Fibroblast of villous mesenchyme (primary cell): ENCODE results near the gene C18orf54. TPM values are rescaled to one million over a fixed set of nuclear protein-coding genes. Genes with fewer than 3 reads are reported as not detected.
A peak's percentile ranks its signal among the peaks of the same experiment; 100 is the strongest.

Source experiments
- DNase-seq: peaks from one replicate; pipeline ENCODE4 v3.0.0-alpha.2; 2010; ENCODE audit warnings: low read depth
- H3K4me3 ChIP-seq: 2 replicates; pipeline ENCODE4 v1.5.1; 2011; ENCODE audit warnings: low read depth, mild to moderate bottlenecking, low read length
- CTCF ChIP-seq: IDR thresholded peaks from 2 replicates; pipeline ENCODE4 v1.5.1; 2012; ENCODE audit warnings: low read depth, mild to moderate bottlenecking, low read length; ENCODE audit not compliant: insufficient read depth
- total RNA-seq: library from RNA; depleted of rRNA; stranded (reverse); fragments of >200 nt; gene quantifications from 2 replicates; pipeline ENCODE4 v1.2.3, GENCODE V29; 2012

The C18orf54 gene
- total RNA-seq, 1 donor: 6.0 TPM

DNA sequence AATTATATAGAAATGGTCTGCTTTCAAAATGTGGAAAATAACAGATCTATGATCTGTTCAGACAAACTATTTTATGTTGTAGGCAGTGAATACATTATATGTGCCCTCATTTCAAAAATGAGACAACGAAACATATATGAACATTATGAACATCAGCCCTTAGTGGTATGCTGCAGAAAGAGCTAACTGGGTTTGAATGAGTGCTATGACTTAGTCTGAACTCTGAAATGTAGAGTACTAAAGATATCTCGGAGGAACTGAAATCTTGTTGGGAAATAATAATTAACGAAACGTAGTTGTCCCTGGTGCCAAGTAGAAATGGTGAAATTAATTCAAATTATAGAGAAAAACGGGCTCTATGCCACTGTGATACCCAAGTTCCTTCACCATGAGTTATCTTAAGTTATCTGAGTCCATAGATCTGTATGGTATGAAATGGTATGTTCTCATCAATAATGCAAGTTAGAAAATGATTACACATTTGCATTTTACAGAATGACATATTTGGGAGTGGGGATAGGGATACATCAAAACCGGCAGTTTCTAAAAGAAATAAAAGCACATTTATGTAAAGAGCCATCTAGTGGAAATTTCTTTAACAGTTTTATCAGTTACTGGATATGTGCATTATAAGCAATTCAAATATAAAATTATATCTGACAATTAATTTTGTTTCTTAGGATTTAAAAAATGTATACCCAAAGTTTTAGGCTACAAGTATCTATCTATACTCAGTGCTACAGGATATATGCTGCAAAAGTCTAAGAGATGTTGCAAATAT is 26.7 kb upstream of the C18orf54 start:
- no peak for DNase-seq
- no peak overlapping the region for H3K4me3 ChIP-seq
- TF ChIP-seq CTCF: no peak

GRCh38 chr18:54335638-54336173 is 22.0 kb upstream of the C18orf54 start:
- DNase-seq: no peak
- TF ChIP-seq CTCF: no peak
- no peak overlapping the region for H3K4me3 ChIP-seq

DNA sequence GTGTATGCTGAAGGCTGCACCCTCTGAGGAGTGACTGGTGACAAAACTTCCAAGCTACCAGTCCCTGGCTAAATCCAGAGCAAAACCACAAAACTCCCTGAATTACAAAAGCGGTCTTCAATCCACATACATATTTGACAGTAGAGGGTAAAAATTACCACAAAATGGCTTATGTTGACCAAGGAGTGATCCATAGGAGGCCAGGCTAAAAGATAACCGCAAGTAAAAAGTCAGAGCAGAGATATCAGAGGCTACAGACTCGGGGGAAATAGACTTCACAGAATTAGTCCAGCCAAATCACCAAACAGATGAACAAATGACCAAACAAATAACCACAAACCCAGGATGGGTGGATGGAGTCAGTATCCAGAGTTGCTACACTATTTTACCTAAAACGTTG is 19.5 kb upstream of the C18orf54 start:
- DNase-seq: no peak

GRCh38 chr18:54351186-54351585 is 6.5 kb upstream of the C18orf54 start:
- DNase-seq: no peak
- no peak for TF ChIP-seq CTCF
- H3K4me3 ChIP-seq: no peak overlapping the region

More for the DNA sequence above, 19.5 kb upstream of the C18orf54 start:
- TF ChIP-seq CTCF: no peak
- H3K4me3 ChIP-seq: no peak overlapping the region

DNA sequence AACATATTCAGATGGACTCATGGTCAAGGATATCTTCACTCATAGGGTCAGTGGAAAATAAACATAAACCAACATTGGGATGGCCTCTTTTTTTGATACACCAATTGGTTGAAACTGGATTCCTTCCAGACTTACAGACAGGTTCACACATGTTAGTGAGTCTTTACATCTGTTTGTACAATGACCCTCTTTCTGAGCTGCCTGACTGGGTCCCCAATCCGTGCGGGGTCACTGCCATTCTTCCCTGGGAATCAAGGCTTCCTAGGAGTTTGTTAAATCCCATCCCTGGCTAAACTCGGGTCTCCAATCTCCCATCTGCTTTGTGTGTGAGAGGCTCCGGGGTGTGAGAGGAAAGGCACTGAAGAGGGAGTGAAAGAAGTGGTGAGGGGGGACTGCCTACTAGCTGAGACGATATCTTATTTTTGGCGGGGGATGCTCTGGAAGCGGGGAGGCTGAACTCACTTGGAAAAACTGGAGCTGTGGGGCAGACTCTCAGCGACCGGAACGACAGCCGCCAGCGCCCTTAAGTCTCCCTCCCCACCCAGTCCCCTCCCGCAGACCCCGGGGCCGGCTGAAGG is 535 bp upstream of the C18orf54 start:
- no peak for TF ChIP-seq CTCF
- peak; percentile 10 for DNase-seq
- peak overlapping the region; percentile 80 for H3K4me3 ChIP-seq

DNA sequence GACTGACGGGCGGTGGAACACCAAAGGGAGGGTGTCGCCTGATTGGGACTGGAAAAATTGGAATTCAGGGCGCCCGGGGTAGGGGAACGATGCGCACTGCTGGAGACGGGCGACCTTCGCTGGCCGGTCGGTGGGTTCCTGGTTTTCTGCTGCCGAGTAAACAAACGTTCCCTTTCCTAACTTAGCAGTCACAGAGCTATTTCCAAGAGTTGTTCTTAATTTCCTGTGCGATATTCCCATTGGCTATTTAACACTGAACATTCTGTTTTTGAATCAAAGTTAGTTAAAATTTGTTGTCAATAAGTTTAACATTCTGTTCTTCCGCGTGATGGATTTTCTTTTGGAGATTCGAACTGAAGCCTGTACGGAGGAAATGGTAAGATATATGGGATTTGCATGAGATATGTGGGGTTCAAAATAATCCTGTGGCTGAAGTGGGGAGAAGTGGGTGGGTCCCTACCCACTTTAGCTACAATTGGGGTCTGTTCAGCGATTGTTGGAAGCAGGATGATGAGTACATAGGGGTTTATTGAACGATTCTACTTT is 862 bp downstream of the C18orf54 start:
- TF ChIP-seq CTCF: no peak
- peak; percentile 40 for DNase-seq

More for the DNA sequence above, 862 bp downstream of the C18orf54 start:
- H3K4me3 ChIP-seq: peak overlapping the region; percentile 80
